ENCODE data around the gene CD68.

The CD68 gene

DNA sequence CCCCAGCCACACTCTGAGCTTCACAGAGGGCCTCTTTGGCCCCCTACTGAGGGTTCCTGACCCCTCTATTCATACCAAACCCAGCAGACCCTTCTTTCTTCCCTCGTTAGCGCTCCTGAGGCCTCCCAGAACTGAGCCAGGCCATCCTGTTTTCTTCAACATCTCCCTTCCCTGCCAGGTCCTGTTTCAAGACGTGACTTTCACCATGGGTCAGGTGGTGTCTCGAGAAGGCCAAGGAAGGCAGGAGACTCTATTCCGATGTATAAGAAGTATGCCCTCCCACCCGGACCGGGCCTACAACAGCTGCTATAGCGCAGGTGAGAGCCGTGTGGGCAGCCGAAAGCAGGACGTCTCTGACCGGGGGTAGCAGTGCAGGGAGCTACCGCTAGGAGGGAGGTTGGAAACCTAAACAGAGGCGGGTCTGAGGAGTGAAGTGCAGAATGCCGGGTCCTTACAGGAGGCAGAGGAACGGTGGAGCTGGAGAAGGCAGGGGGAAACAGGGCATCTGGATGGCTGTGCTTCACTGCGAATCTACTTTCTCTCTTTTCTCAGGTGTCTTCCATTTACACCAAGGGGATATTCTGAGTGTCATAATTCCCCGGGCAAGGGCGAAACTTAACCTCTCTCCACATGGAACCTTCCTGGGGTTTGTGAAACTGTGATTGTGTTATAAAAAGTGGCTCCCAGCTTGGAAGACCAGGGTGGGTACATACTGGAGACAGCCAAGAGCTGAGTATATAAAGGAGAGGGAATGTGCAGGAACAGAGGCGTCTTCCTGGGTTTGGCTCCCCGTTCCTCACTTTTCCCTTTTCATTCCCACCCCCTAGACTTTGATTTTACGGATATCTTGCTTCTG is 19.0 kb upstream of the CD68 start:
- peak in 1 of 2 experiments; percentile 19 for DNase-seq

DNA sequence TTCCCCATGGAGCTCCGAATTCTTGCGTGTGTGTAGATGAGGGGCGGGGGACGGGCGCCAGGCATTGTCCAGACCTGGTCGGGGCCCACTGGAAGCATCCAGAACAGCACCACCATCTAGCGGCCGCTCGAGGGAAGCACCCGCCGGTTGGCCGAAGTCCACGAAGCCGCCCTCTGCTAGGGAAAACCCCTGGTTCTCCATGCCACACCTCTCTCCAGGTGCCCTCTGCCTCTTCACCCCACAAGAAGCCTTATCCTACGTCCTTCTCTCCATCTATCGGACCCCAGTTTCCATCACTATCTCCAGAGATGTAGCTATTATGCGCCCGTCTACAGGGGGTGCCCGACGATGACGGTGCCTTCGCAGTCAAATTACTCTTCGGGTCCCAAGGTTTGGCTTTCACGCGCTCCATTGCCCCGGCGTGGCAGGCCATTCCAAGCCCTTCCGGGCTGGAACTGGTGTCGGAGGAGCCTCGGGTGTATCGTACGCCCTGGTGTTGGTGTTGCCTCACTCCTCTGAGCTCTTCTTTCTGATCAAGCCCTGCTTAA is 18.3 kb upstream of the CD68 start:
- DNase-seq, result peak in 1 of 2 experiments; percentile 46

DNA sequence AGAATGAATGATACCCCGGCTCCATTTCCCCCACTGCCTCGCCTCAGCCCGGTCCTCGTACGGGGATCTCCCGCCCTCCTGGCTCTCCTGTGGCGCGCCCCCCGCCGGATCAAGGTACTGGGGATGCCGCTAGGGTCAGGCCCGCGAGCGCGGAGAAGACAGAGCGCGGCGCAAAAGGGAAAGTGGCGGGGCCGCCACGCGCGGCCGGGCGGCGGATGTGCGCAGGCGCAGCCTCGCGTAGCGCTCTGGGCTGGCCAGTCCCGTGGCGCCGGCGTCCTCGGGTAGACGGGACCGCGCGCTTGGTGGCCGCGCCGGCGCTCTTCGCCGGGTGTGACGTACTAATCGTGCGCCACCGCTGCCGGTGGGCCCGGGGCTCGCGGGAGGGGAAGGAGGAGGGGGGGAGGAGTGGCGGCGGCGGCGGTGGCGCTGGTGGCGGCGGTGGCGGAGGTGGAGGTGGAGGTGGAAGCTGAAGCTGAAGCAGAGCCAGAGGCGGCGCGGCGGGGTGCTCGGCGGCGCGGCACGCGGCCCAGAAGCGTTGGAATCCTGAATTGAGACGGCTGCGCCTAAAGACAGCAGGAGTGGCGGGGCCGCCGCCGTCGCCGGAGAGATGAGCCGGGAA is 17.7 kb upstream of the CD68 start, which contains the start of gene SENP3:
Gene SENP3 (plus strand): TSS at position 331 of the 619 bp plus-strand sequence. CDS start 1,158 bp downstream, outside the sequence.
- DNase-seq, result peak in 1 of 2 experiments; percentile 41

DNA sequence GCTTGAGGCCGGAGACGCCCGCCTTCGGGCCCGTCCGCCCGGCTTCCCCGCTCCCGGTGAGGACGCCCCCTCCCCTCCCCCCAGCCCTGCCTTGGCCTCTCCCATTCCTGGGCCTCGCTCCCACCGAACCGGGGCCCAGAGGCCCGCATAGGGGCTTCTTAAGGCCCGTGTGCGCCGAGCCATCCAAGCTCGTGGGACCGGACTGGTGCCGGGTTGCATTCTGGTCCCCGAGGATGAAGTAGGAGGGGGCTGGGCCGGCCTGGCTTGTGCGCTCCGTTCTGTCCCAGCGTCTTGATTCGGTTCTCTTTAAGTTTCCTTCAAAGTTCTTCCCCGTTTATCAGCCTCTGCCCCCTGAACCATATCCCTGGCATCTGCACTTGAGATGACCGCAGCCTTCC is 17.2 kb upstream of the CD68 start:
- no peak for DNase-seq

DNA sequence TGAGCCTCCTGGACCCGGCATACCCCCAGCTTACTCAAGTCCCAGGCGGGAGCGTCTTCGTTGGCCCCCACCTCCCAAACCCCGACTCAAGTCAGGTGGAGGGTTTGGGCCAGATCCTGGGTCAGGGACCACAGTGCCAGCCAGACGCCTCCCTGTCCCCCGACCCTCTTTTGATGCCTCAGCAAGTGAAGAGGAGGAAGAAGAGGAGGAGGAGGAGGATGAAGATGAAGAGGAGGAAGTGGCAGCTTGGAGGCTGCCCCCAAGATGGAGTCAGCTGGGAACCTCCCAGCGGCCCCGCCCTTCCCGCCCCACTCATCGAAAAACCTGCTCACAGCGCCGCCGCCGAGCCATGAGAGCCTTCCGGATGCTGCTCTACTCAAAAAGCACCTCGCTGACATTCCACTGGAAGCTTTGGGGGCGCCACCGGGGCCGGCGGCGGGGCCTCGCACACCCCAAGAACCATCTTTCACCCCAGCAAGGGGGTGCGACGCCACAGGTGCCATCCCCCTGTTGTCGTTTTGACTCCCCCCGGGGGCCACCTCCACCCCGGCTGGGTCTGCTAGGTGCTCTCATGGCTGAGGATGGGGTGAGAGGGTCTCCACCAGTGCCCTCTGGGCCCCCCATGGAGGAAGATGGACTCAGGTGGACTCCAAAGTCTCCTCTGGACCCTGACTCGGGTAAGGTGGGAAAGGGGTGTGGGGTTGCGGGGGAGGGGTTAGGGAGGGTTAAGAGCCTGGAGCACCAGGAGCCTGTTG is 16.1 kb upstream of the CD68 start:
- no peak for DNase-seq

DNA sequence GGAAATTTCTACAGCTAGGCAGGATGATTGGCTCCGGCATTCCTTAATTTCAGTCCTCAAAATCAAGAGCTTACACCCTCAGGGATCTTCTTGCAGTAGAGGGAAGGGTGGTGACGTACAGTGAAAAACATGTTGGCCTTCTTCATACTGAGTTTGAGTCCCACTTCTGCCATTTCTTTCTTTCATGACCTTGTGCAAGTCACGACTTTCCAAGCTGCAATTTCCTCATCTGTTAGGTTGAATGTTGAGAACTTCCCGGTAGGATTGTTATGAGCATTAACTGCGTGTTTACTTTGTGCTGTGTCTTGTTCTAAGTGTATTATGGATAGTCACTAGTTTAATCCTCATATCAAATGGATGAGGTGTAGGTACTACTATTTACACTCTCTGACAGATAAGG is 9.9 kb upstream of the CD68 start:
- no peak for DNase-seq

DNA sequence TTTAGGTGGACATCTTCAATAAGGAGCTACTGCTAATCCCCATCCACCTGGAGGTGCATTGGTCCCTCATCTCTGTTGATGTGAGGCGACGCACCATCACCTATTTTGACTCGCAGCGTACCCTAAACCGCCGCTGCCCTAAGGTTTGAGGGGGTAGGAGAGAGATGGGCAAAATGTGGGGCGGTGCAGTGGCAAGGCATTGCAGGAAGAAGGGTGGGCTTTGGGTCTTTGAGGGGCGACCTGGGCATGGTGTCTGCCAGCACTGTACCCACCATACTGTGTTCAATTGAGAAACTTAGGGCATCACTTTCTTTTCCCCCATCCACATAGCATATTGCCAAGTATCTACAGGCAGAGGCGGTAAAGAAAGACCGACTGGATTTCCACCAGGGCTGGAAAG is 9.1 kb upstream of the CD68 start:
- DNase-seq, result no peak

DNA sequence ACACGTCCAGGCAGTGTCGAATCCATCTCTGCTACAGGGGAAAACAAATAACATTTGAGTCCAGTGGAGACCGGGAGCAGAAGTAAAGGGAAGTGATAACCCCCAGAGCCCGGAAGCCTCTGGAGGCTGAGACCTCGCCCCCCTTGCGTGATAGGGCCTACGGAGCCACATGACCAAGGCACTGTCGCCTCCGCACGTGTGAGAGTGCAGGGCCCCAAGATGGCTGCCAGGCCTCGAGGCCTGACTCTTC is 7.2 kb upstream of the CD68 start:
- no peak for DNase-seq

DNA sequence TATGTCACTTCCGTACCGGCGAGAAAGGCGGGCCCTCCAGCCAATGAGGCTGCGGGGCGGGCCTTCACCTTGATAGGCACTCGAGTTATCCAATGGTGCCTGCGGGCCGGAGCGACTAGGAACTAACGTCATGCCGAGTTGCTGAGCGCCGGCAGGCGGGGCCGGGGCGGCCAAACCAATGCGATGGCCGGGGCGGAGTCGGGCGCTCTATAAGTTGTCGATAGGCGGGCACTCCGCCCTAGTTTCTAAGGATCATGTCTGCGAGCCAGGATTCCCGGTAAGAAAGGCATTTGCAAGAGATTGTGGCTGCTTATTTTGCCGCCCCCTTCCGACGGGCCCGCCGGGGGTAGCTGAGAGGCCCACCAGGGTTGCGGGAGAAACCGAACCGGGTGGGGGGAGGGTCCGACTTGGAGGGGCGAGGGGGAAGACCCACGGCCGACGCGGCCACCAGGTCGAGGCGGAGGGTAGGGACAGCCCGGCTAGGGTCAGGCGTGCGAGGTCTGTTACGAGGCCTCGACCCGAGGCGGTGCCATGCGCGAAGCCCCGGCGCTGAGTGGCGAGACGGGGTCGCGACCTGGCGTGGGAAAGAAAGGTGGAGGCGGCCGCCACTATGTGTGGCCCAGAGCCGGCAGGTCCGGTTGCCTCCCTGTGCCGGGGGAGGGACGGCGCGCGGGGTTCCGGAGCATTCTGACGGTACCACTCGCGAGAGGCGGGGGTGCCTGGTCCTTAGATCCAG is 6.7 kb upstream of the CD68 start:
- DNase-seq, result peak; percentile 97 to 99

DNA sequence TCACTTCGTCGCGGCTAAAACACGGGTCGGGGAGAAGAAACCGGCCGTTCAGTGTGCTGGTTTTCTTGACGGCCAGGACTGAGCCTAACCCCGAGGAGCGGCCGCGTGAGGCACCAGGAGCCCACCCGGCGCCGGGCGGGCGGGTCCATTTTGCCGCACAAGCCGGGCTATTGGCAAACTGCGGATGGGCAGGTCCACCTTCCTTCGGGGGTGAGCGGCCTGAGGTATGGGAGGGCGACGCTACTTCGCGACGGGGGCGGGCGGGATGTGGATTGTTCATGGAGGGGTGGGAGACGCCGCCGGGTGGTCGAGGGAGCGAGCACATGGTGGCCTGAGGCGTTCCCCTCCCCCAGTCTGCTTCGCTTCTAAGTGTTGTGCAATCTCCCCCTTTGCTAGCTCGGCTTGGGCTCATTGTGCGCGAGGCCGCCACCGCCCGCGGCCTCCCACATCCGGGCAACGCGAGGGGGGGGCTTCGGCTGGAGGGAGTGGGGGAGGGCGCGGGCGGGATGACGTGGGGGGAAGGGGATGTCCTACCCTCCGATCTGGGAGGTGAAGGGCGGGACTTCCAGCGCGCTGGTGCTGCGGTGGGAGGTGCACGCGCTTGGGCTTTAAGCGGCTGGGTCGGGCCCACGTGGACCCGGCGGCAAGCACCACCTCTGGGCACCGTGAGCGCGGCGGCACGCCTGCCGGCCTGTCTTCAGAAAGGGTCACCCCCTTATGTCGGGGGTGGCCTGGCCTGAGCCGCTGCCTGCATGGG is 5.9 kb upstream of the CD68 start:
- no peak for DNase-seq

DNA sequence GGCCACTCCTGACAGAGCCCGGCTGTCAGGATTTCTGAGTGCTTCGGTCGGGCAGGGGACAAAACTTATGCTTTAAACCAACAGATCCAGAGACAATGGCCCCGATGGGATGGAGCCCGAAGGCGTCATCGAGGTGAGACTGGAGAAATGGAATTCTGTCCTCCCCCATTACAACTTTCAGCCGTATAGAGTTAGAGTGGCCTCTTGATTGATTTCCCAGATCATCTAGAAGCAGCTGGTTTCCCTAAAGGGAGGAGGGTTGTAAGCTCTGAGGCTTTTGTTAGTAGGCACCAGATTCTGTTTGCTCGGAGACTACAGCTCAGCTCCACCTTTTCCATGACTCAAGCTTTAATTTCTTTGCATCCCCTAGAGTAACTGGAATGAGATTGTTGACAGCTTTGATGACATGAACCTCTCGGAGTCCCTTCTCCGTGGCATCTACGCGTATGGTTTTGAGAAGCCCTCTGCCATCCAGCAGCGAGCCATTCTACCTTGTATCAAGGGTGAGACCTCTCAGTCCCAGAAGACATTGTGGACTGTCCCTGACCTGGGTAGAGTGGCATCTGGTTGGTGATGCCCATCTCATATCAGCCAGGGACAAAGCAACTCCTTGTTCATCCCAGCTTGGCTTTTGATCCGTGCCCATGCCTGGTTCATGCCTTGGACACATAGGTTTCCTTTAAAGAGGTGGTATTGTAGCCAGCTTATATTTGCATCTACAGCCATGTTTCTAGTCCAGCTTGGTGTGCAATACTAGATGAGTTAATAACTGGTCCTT is 5.1 kb upstream of the CD68 start:
- no peak for DNase-seq

DNA sequence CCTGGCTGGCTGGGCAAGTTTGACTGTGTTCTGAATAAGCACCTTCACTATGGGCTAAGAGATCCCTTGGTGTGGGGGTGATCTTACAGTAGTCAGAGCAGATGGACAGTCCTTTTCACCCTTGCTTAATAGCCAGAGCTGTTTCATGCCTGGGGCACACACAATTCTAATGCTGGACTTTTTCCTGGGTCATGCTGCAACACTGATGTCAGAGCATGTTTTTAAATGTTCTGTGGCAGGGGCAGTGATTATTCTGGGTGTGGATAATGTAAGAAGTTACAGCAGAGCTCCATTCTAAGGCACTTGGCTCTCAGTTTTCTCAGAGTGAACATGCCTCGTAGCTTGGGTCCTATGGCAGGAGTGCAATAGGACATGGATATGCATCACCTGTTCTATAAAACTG is 4.0 kb upstream of the CD68 start:
- DNase-seq, result no peak

DNA sequence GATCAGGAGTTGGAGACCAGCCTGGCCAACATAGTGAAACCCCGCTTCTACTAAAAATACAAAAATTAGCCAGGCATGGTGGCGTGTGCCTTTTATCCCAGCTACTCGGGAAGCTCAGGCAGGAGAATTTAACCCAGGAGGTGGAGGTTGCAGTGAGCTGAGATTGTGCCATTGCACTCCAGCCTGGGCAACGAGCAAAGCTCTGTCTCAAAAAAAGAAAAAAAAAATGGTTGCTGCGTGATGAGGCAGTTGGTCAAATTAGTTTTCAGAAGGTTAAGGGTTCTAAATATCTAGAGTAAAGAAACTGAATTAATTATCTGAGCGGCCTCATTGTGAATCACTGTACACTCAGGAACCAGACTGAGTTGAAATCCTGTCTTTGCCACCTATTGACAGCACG is 3.5 kb upstream of the CD68 start:
- DNase-seq, result no peak

DNA sequence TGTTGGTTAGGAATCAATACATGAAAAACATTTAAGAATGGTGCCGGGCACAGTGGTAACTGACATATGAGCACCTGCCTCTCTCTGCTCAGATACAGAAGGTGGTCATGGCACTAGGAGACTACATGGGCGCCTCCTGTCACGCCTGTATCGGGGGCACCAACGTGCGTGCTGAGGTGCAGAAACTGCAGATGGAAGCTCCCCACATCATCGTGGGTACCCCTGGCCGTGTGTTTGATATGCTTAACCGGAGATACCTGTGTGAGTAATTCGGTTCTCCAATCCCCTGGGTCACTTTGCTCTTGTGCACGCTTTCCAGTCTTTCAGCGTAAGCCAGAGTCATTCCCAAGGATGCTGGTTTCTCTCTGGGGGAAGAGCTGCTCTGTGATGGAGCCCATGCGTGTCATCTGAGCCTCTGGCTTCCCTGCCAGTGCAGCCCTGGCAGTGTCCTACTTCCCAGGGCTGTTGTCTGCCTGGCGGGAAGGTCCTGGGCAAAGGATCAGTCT is 3.0 kb upstream of the CD68 start:
- no peak for DNase-seq

DNA sequence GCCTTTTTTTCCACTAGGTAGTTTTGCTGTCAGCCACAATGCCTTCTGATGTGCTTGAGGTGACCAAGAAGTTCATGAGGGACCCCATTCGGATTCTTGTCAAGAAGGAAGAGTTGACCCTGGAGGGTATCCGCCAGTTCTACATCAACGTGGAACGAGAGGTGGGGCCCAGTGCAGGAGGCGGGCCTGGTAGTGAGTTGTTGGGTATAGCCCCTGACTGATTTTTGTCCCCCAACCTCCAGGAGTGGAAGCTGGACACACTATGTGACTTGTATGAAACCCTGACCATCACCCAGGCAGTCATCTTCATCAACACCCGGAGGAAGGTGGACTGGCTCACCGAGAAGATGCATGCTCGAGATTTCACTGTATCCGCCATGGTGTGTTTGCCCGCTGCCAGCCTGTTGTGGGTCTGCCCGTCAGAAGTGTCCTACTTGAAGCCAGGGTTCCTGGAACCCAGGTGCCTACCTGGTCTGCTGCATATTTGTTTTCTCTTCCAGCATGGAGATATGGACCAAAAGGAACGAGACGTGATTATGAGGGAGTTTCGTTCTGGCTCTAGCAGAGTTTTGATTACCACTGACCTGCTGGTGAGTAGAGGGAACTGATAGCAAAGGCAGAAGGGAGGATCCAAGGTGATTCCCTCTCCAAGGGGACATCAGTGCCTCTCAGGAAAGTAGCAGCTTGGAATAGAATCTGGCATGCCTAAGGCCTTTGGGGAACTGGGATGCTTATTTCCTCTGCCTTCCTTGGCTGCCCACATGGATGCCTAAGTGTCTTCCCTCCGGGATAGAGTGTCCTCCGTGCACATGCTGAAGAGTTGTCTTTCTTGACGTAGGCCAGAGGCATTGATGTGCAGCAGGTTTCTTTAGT is 1.9 kb upstream of the CD68 start:
- no peak for DNase-seq

DNA sequence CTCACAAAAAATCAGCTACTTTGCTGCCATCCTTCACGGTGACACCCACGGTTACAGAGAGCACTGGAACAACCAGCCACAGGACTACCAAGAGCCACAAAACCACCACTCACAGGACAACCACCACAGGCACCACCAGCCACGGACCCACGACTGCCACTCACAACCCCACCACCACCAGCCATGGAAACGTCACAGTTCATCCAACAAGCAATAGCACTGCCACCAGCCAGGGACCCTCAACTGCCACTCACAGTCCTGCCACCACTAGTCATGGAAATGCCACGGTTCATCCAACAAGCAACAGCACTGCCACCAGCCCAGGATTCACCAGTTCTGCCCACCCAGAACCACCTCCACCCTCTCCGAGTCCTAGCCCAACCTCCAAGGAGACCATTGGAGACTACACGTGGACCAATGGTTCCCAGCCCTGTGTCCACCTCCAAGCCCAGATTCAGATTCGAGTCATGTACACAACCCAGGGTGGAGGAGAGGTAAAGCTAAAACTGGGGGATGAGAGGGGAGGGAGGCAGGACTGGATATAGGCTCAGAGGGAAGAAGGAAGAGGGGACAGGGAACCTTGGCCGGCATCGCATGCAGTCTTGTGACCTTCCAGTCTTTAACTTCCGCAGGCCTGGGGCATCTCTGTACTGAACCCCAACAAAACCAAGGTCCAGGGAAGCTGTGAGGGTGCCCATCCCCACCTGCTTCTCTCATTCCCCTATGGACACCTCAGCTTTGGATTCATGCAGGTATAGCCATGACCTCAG is 581 bp downstream of the CD68 start:
- DNase-seq, result no peak

DNA sequence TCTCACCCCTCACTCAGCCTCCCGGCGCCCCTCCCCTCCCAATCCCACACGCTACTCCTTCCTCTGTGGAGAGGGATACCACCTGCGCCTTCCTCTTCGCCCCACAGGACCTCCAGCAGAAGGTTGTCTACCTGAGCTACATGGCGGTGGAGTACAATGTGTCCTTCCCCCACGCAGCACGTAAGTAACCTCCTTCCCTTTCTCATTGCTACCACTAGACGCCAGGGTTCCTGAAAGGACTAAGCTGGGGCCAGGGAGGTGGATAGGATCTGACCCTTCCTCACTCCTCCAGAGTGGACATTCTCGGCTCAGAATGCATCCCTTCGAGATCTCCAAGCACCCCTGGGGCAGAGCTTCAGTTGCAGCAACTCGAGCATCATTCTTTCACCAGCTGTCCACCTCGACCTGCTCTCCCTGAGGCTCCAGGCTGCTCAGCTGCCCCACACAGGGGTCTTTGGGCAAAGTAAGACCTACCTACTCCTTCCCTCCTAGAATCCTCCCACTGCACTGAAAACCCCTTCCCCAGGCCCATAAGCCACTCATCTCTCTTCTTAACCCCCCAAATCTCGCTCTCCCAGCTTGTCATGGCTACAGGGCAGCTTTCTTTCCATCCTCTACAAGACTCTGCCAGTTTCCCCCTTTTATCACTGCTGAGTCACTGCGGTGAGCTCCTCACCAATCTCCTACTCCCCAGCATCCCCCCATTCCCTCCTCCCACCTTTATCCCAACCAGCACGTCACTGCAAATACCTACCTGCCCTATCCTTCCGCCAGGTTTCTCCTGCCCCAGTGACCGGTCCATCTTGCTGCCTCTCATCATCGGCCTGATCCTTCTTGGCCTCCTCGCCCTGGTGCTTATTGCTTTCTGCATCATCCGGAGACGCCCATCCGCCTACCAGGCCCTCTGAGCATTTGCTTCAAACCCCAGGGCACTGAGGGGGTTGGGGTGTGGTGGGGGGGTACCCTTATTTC is 1.5 kb downstream of the CD68 start:
- DNase-seq, result no peak
